ENCODE data around the gene ELMO1.

DNA sequence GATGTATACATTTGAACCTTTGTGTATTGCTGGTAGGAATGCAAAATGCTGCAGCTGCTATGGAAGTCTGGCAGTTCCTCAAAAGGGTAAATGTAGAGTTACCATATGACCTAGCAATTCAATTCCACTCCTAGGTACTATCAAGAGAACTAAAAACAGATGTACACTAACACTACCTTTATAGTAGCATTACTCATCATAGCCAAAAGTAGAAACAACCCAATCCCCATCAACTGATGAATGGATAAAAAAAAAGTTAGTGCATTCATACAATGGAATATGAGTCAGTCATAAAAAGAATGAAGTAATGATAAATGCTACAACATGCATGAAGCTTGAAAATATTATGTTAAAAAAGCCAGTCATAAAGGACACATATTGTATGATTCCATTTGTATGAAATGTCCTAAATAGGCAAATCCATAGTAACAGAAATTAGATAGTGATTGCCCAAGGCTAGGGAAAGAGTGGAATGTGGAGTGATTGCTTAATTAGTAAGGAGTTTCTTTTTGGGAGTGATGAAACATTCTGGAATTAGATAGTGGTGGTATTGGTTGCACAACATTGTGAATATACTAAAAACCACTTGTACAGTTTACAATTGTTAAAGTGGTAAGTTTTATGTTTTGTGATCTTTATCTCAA is 628.0 kb downstream of the ELMO1 start:
- TF ChIP-seq CTCF (IDR thresholded peaks at IDR 0.05; ENCODE audit: low read depth, low read length, missing input control): no peak
- TF ChIP-seq JUND (IDR thresholded peaks at IDR 0.05): peak; percentile 25 to 69
- peak; percentile 58 to 59 for TF ChIP-seq RAD21 (IDR thresholded peaks at IDR 0.05)
- TF ChIP-seq SP1 (IDR thresholded peaks at IDR 0.05): no peak
- no peak for TF ChIP-seq EGR1 (IDR thresholded peaks at IDR 0.05; ENCODE audit: low read depth in 2 of 2)
- peak; percentile 7 for TF ChIP-seq REST (IDR thresholded peaks at IDR 0.05)
- TF ChIP-seq GABPA (IDR thresholded peaks at IDR 0.05 in 1 of 2, conservative IDR thresholded peaks at IDR 0.05 in 1 of 2): no peak
- TF ChIP-seq, protein P1, sequence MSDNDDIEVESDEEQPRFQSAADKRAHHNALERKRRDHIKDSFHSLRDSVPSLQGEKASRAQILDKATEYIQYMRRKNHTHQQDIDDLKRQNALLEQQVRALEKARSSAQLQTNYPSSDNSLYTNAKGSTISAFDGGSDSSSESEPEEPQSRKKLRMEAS (IDR thresholded peaks at IDR 0.05): peak; percentile 65
- TF ChIP-seq, protein P2, sequence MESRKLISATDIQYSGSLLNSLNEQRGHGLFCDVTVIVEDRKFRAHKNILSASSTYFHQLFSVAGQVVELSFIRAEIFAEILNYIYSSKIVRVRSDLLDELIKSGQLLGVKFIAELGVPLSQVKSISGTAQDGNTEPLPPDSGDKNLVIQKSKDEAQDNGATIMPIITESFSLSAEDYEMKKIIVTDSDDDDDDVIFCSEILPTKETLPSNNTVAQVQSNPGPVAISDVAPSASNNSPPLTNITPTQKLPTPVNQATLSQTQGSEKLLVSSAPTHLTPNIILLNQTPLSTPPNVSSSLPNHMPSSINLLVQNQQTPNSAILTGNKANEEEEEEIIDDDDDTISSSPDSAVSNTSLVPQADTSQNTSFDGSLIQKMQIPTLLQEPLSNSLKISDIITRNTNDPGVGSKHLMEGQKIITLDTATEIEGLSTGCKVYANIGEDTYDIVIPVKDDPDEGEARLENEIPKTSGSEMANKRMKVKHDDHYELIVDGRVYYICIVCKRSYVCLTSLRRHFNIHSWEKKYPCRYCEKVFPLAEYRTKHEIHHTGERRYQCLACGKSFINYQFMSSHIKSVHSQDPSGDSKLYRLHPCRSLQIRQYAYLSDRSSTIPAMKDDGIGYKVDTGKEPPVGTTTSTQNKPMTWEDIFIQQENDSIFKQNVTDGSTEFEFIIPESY (IDR thresholded peaks at IDR 0.05): peak; percentile 44
- TF ChIP-seq FOXA2 (IDR thresholded peaks at IDR 0.05): peak; percentile 11
- TF ChIP-seq RXRA (IDR thresholded peaks at IDR 0.05): peak; percentile 12 to 71

Measured in liver (tissue), 3 donors.